ENCODE results near the gene OR4K5. TPM values are rescaled to one million over a fixed set of nuclear protein-coding genes. Genes with fewer than 3 reads are reported as not detected.

The OR4K5 gene
- total RNA-seq, 1 donor from 2014 or later: not detected

Other genes with a start within 250 kb of the OR4K5 start
- not detected for gene OR11H2, start 206.7 kb upstream of the OR4K5 start, total RNA-seq
- not detected for gene OR4Q3, start 177.0 kb upstream of the OR4K5 start, total RNA-seq
- not detected for gene OR4M1, start 147.1 kb upstream of the OR4K5 start, total RNA-seq
- gene OR4N2, start 116.8 kb upstream of the OR4K5 start, total RNA-seq: not detected
- not detected for gene OR4K2, start 45.5 kb upstream of the OR4K5 start, total RNA-seq
- not detected for gene OR4K1, start 10.3 kb downstream of the OR4K5 start, total RNA-seq
- not detected for gene OR4K15, start 55.0 kb downstream of the OR4K5 start, total RNA-seq
- not detected for gene OR4Q2, start 81.6 kb downstream of the OR4K5 start, total RNA-seq
- not detected for gene OR4K14, start 98.7 kb downstream of the OR4K5 start, total RNA-seq
- gene OR4K13, start 115.4 kb downstream of the OR4K5 start, total RNA-seq: not detected
- gene OR4L1, start 139.4 kb downstream of the OR4K5 start, total RNA-seq: not detected
- gene OR4K17, start 190.1 kb downstream of the OR4K5 start, total RNA-seq: not detected
- gene OR4N5, start 218.2 kb downstream of the OR4K5 start, total RNA-seq: not detected